Subcutaneous adipose tissue (tissue), 4 donors: ENCODE data around the gene NDNF. TPM values are rescaled to one million over a fixed set of nuclear protein-coding genes. Genes with fewer than 3 reads are reported as not detected.

Experiments
- total RNA-seq, 4 donors: library from RNA; depleted of rRNA; stranded (reverse); fragments of >200 nt; gene quantifications; one replicate each; pipeline ENCODE4 v1.1.0, GENCODE V29; 2016
- TF ChIP-seq, protein P1 (sequence below): fragments of 450-650 bp; IDR thresholded peaks from one replicate; pipeline ENCODE4 v1.5.1; 2016; ENCODE audit warnings: low read depth, mild to moderate bottlenecking, control low read depth, antibody characterized with exemption, moderate library complexity

NDNF gene, protein sequence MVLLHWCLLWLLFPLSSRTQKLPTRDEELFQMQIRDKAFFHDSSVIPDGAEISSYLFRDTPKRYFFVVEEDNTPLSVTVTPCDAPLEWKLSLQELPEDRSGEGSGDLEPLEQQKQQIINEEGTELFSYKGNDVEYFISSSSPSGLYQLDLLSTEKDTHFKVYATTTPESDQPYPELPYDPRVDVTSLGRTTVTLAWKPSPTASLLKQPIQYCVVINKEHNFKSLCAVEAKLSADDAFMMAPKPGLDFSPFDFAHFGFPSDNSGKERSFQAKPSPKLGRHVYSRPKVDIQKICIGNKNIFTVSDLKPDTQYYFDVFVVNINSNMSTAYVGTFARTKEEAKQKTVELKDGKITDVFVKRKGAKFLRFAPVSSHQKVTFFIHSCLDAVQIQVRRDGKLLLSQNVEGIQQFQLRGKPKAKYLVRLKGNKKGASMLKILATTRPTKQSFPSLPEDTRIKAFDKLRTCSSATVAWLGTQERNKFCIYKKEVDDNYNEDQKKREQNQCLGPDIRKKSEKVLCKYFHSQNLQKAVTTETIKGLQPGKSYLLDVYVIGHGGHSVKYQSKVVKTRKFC
- total RNA-seq: 1 to 10 TPM; 3.9 to 6.6 (median 4.5) TPM

DNA sequence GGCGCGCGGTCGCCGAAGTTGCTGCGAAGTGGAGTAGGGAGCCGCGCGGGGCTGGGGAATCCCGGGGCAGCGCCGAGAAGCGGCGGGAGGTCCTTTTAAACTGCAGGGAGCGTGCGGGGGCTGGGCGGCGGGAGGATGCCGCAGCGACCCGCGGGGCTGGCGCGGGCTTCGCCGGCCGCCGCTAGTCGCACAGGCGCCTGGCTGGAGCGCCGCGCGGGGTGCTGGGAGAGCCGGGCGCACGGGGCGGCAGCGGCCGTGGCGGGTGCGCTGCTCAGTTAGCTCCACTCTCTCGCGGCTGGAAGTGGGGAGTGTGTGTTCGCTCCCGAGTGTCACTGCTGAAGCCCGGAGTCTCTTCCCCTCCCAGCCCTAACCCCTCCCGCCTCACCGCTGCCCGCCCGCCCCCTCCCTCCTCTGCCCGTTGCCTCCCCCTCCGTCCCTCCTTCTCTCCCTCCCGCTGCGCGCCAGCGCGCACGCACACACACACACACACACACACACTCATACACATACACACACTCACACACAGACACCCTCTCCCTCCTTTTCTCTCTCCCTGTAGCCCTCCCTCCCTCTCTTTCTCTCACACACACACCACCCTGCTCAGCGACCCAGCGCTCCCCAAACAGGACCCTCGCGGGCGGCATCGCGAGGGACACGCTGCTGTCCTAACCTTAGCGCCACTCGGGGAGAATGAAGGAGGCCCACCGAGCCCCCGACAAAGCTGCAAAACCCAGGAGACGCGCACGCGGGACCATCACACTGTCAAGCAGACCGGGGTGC lies at the start of gene NDNF:
TSS of gene NDNF (minus strand) at position 312 of the 780 bp plus-strand sequence. CDS start 26,698 bp downstream, outside the sequence.
- TF ChIP-seq, protein P1, sequence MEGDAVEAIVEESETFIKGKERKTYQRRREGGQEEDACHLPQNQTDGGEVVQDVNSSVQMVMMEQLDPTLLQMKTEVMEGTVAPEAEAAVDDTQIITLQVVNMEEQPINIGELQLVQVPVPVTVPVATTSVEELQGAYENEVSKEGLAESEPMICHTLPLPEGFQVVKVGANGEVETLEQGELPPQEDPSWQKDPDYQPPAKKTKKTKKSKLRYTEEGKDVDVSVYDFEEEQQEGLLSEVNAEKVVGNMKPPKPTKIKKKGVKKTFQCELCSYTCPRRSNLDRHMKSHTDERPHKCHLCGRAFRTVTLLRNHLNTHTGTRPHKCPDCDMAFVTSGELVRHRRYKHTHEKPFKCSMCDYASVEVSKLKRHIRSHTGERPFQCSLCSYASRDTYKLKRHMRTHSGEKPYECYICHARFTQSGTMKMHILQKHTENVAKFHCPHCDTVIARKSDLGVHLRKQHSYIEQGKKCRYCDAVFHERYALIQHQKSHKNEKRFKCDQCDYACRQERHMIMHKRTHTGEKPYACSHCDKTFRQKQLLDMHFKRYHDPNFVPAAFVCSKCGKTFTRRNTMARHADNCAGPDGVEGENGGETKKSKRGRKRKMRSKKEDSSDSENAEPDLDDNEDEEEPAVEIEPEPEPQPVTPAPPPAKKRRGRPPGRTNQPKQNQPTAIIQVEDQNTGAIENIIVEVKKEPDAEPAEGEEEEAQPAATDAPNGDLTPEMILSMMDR: no peak

DNA sequence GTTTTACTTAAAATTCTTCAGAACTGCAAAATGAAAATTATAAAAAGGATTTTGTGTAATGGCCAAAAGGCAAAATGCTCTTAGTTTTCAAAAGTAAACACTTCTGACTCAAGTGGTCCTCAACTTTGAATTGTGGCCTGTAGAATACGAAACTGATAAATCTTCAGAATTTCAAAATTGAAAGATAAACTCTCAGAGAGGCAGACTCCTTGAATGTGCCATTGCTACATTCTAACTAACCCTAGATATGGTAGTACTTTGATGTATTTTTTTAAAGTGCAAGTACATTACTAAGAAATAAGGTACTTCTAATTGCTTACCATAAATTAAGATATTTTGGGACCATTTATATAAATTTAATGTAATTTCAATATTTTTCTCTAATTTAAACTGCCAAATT lies 47.4 kb upstream of the NDNF start:
- TF ChIP-seq, protein P1: no peak

DNA sequence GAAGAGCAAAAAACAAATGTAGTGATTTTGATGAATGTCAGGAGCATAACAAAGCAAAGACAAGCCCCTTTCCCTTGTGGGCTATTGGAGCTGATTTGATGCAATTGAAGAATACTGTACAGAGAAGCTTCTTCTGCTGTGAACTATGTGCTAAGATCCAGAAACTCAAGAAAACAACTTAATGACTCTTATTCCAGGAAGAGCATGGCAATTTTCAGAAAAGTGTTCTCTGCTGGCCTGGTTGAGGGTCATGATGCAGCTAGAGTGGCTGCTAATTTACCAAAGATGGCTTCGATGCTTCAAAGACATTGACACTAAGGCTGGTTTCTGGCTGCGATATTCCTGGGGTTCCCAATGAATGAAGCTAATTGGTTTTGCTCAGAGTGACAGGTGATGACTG lies 46.0 kb upstream of the NDNF start:
- TF ChIP-seq, protein P1: no peak

DNA sequence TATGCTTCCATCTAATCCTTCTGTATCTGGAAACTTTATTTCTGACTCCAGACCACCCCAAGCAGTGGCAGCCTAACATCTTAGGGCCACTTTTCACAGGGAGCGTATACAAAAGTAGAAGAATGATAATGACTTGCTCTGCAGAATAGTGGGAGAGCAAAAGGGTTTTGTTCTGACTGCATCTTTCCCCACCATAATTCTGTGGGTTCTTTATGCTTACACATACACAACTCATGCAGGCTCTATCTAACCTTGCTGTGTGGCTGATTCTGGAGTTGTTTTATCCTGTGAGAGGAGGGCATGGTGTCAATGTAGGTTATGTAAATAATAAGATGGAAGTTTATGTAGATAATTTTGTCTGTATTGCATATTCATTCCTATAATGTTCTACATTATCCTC lies 42.4 kb upstream of the NDNF start:
- TF ChIP-seq, protein P1: no peak

DNA sequence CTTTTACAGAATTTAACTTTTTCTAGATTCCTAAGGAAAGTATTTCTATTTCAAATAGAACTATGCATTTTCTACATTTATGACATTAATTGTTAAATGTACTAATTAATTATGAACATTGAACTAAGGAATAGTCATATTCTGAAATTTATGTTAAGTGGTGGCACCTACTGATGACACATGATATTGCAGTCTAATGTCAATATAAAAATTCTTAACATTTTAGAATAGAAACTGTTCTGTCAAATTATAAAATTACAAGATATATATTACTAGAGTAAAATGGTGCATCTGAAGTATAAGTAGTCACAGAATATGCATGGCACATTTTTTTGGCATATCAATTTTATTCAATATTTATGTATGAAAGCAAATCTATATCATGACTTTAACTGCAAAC lies 40.2 kb upstream of the NDNF start:
- TF ChIP-seq, protein P1: no peak

DNA sequence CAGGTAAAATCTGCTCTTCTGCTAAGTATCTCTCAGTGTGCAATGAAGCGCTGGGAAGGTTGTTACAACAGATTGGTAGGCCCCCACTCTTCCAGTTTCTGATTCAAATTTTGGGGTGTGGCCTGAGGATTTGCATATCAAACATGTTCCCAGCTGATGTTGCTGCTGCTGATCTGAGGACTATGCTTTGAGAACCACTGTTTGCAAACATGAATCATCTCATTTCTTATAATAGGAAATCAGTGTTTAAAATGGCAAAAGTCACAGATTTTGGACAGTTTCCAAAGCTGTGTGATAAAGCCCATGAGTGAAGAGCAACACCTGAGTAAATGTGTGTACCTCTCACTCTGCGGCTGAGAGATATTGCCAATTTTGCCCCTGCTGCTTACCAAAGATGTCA lies 36.2 kb upstream of the NDNF start:
- TF ChIP-seq, protein P1: no peak

DNA sequence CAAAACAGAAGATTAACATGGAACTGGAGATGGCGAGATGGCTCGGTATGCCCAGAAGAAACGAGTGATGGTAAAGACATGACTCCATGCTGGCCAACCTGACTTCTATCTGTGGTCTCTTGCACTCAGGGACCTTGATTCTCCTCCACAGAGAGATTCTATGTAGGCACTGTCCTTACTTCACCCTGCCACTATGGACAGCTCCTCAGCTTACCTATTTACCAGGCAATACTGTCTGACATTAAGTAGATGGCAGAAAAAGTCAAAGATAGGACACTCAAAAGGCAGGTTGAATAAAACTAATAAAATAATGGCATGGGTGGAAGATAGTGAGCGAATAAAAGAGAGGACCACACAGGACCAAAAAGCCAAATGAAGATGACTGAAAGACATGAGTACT lies 35.2 kb upstream of the NDNF start:
- TF ChIP-seq, protein P1: no peak
